Activated CD4-positive, alpha-beta T cell treated with anti-CD3 and anti-CD28 coated beads, Interleukin-2, amount 50 U/mL, for 48 hours (primary cell): ENCODE data around the gene TIAL1.

Source experiments
- DNase-seq, 2 experiments: peaks; one replicate each; pipeline ENCODE4 v3.0.0-alpha.2; 2020

TIAL1 gene

GRCh38 chr10:119526621-119527592, 69.9 kb downstream of the TIAL1 start:
- DNase-seq, result no peak

- no peak for DNase-seq
Observed at GRCh38 chr10:119526149-119526548, 70.6 kb downstream of the TIAL1 start.

- DNase-seq, result no peak
Observed at GRCh38 chr10:119525116-119525515, 71.6 kb downstream of the TIAL1 start.

GRCh38 chr10:119524720-119525070, 72.1 kb downstream of the TIAL1 start:
- DNase-seq, result no peak

- DNase-seq, result no peak
Observed at GRCh38 chr10:119523895-119524719, 72.7 kb downstream of the TIAL1 start.
